IMR-90 (cell line): ENCODE data around the gene RHOBTB1. TPM values are rescaled to one million over a fixed set of nuclear protein-coding genes. Genes with fewer than 3 reads are reported as not detected.

Experiments
- ATAC-seq: fragments of 200-7000 bp; cut with Tn5 transposase; 2 replicates; pipeline ENCODE4 v1.9.1; 2020; ENCODE audit warnings: low read depth, mild to moderate bottlenecking, moderate library complexity
- BruUV-seq: library from RNA; stranded (reverse); fragments of 400-500 nt; replicated peaks from 2 replicates; lab custom pipeline; 2021; lab: Mats Ljungman, UMichigan
- CTCF ChIA-PET: fragments of 300-600 bp; formaldehyde crosslinking; extraction: SDS; loops from one replicate; lab custom pipeline; 2021; ENCODE audit warnings: antibody characterized with exemption; lab: Yijun Ruan, JAX
- POLR2A ChIA-PET: fragments of 300-600 bp; sonication (Branson Sonifier 250); formaldehyde crosslinking; loops from one replicate; lab custom pipeline; 2022; ENCODE audit warnings: antibody characterized with exemption; ENCODE audit not compliant: unreplicated experiment; lab: Charles Lee
- DNase-seq: peaks from one replicate; pipeline ENCODE4 v3.0.0; 2013
- H2AFZ ChIP-seq: replicated peaks from 2 replicates; pipeline ENCODE3; 2013; ENCODE audit warnings: low read length, mild to moderate bottlenecking; ENCODE audit not compliant: poor library complexity
- H2AK5ac ChIP-seq: 2 replicates; pipeline ENCODE4 v1.6.1; 2013; ENCODE audit warnings: low read depth, low read length, inconsistent platforms
- H2AK9ac ChIP-seq: replicated peaks from 2 replicates; pipeline ENCODE3; 2013; ENCODE audit warnings: mild to moderate bottlenecking, low read depth, low read length, moderate library complexity; ENCODE audit not compliant: poor library complexity
- H2BK120ac ChIP-seq: 2 replicates; pipeline ENCODE4 v1.6.1; 2013; ENCODE audit warnings: low read depth, low read length, inconsistent platforms
- H2BK15ac ChIP-seq: 3 replicates; pipeline ENCODE4 v1.6.1; 2013; ENCODE audit warnings: low read depth, low read length, inconsistent platforms
- H2BK20ac ChIP-seq: 2 replicates; pipeline ENCODE4 v1.6.1; 2013; ENCODE audit warnings: low read depth, mild to moderate bottlenecking, inconsistent platforms, low read length, moderate library complexity
- H2BK5ac ChIP-seq: 2 replicates; pipeline ENCODE4 v1.6.1; 2013; ENCODE audit warnings: mild to moderate bottlenecking, low read depth, low read length, inconsistent platforms; ENCODE audit not compliant: poor library complexity, severe bottlenecking
- H3K14ac ChIP-seq: replicated peaks from 2 replicates; pipeline ENCODE4 v1.6.1; 2013; ENCODE audit warnings: low read depth, low read length, inconsistent platforms
- H3K18ac ChIP-seq: 2 replicates; pipeline ENCODE4 v1.6.1; 2013; ENCODE audit warnings: low read depth, low read length, control low read depth
- H3K23ac ChIP-seq: 2 replicates; pipeline ENCODE4 v1.6.1; 2013; ENCODE audit warnings: low read depth, low read length, inconsistent platforms
- H3K27ac ChIP-seq: 2 replicates; pipeline ENCODE4 v1.5.1; 2013; ENCODE audit warnings: mild to moderate bottlenecking, control low read depth, low read length; ENCODE audit not compliant: insufficient read depth
- H3K27me3 ChIP-seq: 2 replicates; pipeline ENCODE4 v1.6.1; 2013; ENCODE audit warnings: low read length; ENCODE audit not compliant: control insufficient read depth, insufficient read depth
- H3K36me3 ChIP-seq: 2 replicates; pipeline ENCODE4 v1.6.1; 2013; ENCODE audit warnings: low read length, mixed read lengths; ENCODE audit not compliant: control insufficient read depth, insufficient read depth
- H3K4ac ChIP-seq: 2 replicates; pipeline ENCODE4 v1.6.1; 2013; ENCODE audit warnings: low read depth, low read length, inconsistent platforms
- H3K4me1 ChIP-seq: 2 replicates; pipeline ENCODE4 v1.6.1; 2013; ENCODE audit warnings: low read length, mixed read lengths; ENCODE audit not compliant: control insufficient read depth, insufficient read depth
- H3K4me2 ChIP-seq: 2 replicates; pipeline ENCODE4 v1.6.1; 2013; ENCODE audit warnings: low read depth, mild to moderate bottlenecking, control low read depth, low read length, moderate library complexity
- H3K4me3 ChIP-seq: 2 replicates; pipeline ENCODE4 v1.5.1; 2013; ENCODE audit warnings: low read depth, mild to moderate bottlenecking, control low read depth, low read length, moderate library complexity; ENCODE audit not compliant: insufficient read depth
- H3K56ac ChIP-seq: 2 replicates; pipeline ENCODE4 v1.6.1; 2013; ENCODE audit warnings: low read length, inconsistent platforms; ENCODE audit not compliant: insufficient read depth; ENCODE audit errors: extremely low read depth
- H3K79me1 ChIP-seq, 2 experiments: 2 replicates each; pipeline ENCODE4 v1.6.1; 2013; ENCODE audit warnings: low read length in 2 of 2, inconsistent platforms in 1 of 2, low read depth in 1 of 2
- H3K9ac ChIP-seq: 2 replicates; pipeline ENCODE4 v1.6.1; 2013; ENCODE audit warnings: low read depth, low read length, control low read depth
- H3K9me1 ChIP-seq: 2 replicates; pipeline ENCODE4 v1.6.1; 2013; ENCODE audit warnings: low read length, inconsistent platforms; ENCODE audit not compliant: insufficient read depth
- H3K9me3 ChIP-seq: 2 replicates; pipeline ENCODE4 v1.6.1; 2013; ENCODE audit warnings: low read length; ENCODE audit not compliant: control insufficient read depth, insufficient read depth
- H4K20me1 ChIP-seq: 2 replicates; pipeline ENCODE4 v1.6.1; 2013; ENCODE audit warnings: low read length, inconsistent platforms; ENCODE audit not compliant: insufficient read depth
- H4K5ac ChIP-seq: 2 replicates; pipeline ENCODE4 v1.6.1; 2013; ENCODE audit warnings: mild to moderate bottlenecking, low read depth, low read length, control low read depth
- H4K8ac ChIP-seq, 2 experiments: 2 replicates each; pipeline ENCODE4 v1.6.1; 2013; ENCODE audit warnings: low read depth in 2 of 2, low read length in 2 of 2, control low read depth in 1 of 2, inconsistent platforms in 1 of 2
- H4K91ac ChIP-seq: 2 replicates; pipeline ENCODE4 v1.6.1; 2013; ENCODE audit warnings: low read depth, low read length, inconsistent platforms; ENCODE audit not compliant: insufficient read depth
- CHD1 ChIP-seq: IDR thresholded peaks from 2 replicates; pipeline ENCODE4 v1.6.1; 2012; ENCODE audit warnings: low read depth, low read length, improper control_type of control experiment
- WGBS, 2 experiments: methylation state at CpG; one replicate each; pipeline versions ENCODE4 v1.1.5 to v1.1.7; 2013; ENCODE audit warnings: missing lambda C conversion rate in 2 of 2; ENCODE audit not compliant: insufficient read length in 1 of 2; ENCODE audit errors: extremely low coverage in 2 of 2; 5-methylcytosine and 5-hydroxymethylcytosine counted together
- dilution Hi-C: fragments of 300-500 bp; cut with HindIII; formaldehyde crosslinking; loops from one replicate; pipeline ENCODE4 v1.14.3; 2018; ENCODE audit warnings: low sequenced_read_pairs; ENCODE audit not compliant: unreplicated experiment
- in situ Hi-C: fragments of 300-500 bp; cut with MboI; formaldehyde crosslinking; loops from 3 replicates; pipeline ENCODE4 v1.14.3; 2019; ENCODE audit warnings: low sequenced_read_pairs, inconsistent platforms, mixed read lengths
- intact Hi-C: fragments of 100-400 bp; cut with micrococcal nuclease; formaldehyde crosslinking; loops from 2 replicates; pipeline ENCODE4 v1.10.0; 2022
- polyA plus RNA-seq, 3 experiments: library from polyadenylated mRNA; depleted of rRNA; stranded (reverse); fragments of >200 nt; gene quantifications; 2 replicates each; pipeline ENCODE4 v1.2.3, GENCODE V29; 2012; ENCODE audit warnings: low replicate concordance in 1 of 3
- total RNA-seq: library from RNA; depleted of rRNA; stranded (reverse); fragments of >200 nt; gene quantifications from 2 replicates; pipeline ENCODE4 v1.2.3, GENCODE V29; 2012
- TF ChIP-seq, protein P1 (sequence below): fragments of 150-350 bp; IDR thresholded peaks from 2 replicates; pipeline ENCODE4 v1.6.1; 2017; ENCODE audit warnings: mild to moderate bottlenecking, antibody characterized with exemption, low read length, low read depth

The RHOBTB1 gene
- total and polyA plus RNA-seq, 2 of the 4 experiments (the other 2 are of a cell fraction): 8.9 to 15.2 TPM

DNA sequence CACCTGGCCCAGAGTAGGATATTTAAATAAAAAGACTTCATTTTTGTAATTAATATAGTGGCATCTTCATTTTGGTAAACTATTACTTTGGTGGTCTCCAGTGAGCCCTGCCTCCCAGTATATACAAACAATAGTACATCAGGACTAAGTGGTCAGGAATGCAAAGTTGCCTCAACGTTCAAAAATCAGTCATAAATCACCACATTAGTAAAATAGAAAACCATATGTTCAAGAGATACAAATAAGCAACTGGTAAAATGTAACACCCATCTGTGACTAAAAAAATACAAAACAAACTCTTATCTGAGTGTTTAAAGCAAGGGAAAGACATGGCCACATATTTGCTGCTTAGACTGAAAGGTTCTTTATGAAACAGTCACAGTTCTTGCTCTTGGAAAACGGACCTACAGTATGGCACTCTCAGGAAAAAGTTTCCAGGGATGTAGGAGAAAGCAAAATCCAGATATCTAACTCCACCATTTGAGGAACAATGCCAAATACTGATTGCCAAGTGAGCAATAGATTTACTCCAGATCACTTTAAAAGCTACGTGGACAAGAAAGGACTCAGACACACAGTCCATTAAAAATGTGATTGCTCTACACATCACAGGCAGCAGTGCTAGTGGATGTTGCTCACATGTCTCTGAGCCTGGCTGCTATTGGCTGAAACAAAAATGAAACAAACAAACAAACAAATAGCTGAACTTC lies 15.1 kb upstream of the RHOBTB1 start:
- Histone ChIP-seq H2BK120ac (peak overlapping the region; percentile 83), H3K56ac (peak overlapping the region; percentile 47; the same call in 1 of the 2 replicates), H3K18ac (peak overlapping the region; percentile 94), H2AFZ (no peak overlapping the region), H3K9me1 (peaks cover 6% of the 10 kb centered on the region; the same call in 1 of the 2 replicates), H3K9me3 (no peaks in the 10 kb centered on the region), H4K5ac (peak overlapping the region; percentile 45), H4K20me1 (no peaks in the 10 kb centered on the region), H3K4ac (peak overlapping the region; percentile 79), H3K27ac (no peak overlapping the region; the same call in 1 of the 2 replicates), H2BK5ac (no peak overlapping the region), H4K8ac (peak overlapping the region in 1 of 2 experiments; percentile 27; a peak in 2 of 4 replicates), H3K23ac (peak overlapping the region; percentile 2), H2BK15ac (peak overlapping the region; percentile 60), H4K91ac (peak overlapping the region; percentile 73; the same call in 1 of the 2 replicates), H3K27me3 (no peaks in the 10 kb centered on the region), H2BK20ac (peak overlapping the region; percentile 22), H3K4me3 (no peak overlapping the region), H3K36me3 (no peaks in the 10 kb centered on the region), H2AK5ac (peak overlapping the region; percentile 14; the same call in 1 of the 2 replicates), H3K9ac (no peak overlapping the region), H3K14ac (peak overlapping the region; percentile 2; the same call in 1 of the 2 replicates), H2AK9ac (no peak overlapping the region), H3K4me2 (peak overlapping the region; percentile 65), H3K4me1 (peaks cover 12% of the 10 kb centered on the region), H3K79me1 (no peaks in the 10 kb centered on the region)
- in situ Hi-C loops (no loop called here), dilution Hi-C loops (no loop called here), intact Hi-C loops (no loop called here)
- no peak for TF ChIP-seq CHD1
- TF ChIP-seq, protein P1, sequence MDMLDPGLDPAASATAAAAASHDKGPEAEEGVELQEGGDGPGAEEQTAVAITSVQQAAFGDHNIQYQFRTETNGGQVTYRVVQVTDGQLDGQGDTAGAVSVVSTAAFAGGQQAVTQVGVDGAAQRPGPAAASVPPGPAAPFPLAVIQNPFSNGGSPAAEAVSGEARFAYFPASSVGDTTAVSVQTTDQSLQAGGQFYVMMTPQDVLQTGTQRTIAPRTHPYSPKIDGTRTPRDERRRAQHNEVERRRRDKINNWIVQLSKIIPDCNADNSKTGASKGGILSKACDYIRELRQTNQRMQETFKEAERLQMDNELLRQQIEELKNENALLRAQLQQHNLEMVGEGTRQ: peak; percentile 51; the same call in 1 of the 2 replicates
- no TSS peak for BruUV-seq
- DNase-seq: peak; percentile 57
- no peak for ATAC-seq
- CTCF ChIA-PET: interaction anchor here (0.7 kb wide), 1 partner anchor 144 kb away, joined by 3 read pairs; no protein-coding TSS in a partner anchor
- 17% methylated on average over 1 of the region's 3 CpGs; no CpG with 5 or more reads in 1 of the 2 experiments for whole genome bisulfite sequencing, 2 experiments
- POLR2A ChIA-PET: interaction anchor here (1.1 to 1.4 kb wide), 2 partner anchors 15 to 17 kb away, joined by 3 read pairs; partner anchors contain the start of gene RHOBTB1
